ENCODE measurements around the gene MIB1.
"Not testable (repeated sequence)": the region's sequence is repeated elsewhere in the genome, so short reads cannot be mapped to it uniquely, and the experiment has no call there.

The MIB1 gene

GRCh38 chr18:21733011-21733410 lies 7.6 kb upstream of the MIB1 start:
- DNase-seq (ENCODE audit: low read depth) = no peak
- TF ChIP-seq CTCF (IDR thresholded peaks at IDR 0.05; ENCODE audit: insufficient read depth, low read depth, low read length, missing control alignments) = no peak
- H3K4me3 ChIP-seq (ENCODE audit: low read length) = no peak overlapping the region

- TF ChIP-seq CTCF (IDR thresholded peaks at IDR 0.05; ENCODE audit: insufficient read depth, low read depth, low read length, missing control alignments) = no peak
- peak; percentile 84 for DNase-seq (ENCODE audit: low read depth)
- no peak overlapping the region for H3K4me3 ChIP-seq (ENCODE audit: low read length)
Observed at GRCh38 chr18:21735452-21736015, 5.1 kb upstream of the MIB1 start.

GRCh38 chr18:21736926-21737325 lies 3.7 kb upstream of the MIB1 start:
- not testable (repeated sequence) for H3K4me3 ChIP-seq (ENCODE audit: low read length); DNase-seq (ENCODE audit: low read depth)

- no peak for DNase-seq (ENCODE audit: low read depth)
- peak overlapping the region; percentile 88 for H3K4me3 ChIP-seq (ENCODE audit: low read length)
- no peak for TF ChIP-seq CTCF (IDR thresholded peaks at IDR 0.05; ENCODE audit: insufficient read depth, low read depth, low read length, missing control alignments)
Observed at GRCh38 chr18:21739604-21740537, 721 bp upstream of the MIB1 start.

GRCh38 chr18:21741312-21741561 lies 645 bp downstream of the MIB1 start:
- no peak for TF ChIP-seq CTCF (IDR thresholded peaks at IDR 0.05; ENCODE audit: insufficient read depth, low read depth, low read length, missing control alignments)
- DNase-seq (ENCODE audit: low read depth) = no peak
- H3K4me3 ChIP-seq (ENCODE audit: low read length) = peak overlapping the region; percentile 88

- TF ChIP-seq CTCF (IDR thresholded peaks at IDR 0.05; ENCODE audit: insufficient read depth, low read depth, low read length, missing control alignments) = no peak
- peak; percentile 22 for DNase-seq (ENCODE audit: low read depth)
- peak overlapping the region; percentile 88 for H3K4me3 ChIP-seq (ENCODE audit: low read length)
Observed at GRCh38 chr18:21741562-21742314, 1.1 kb downstream of the MIB1 start.

GRCh38 chr18:21742315-21742687 lies 1.7 kb downstream of the MIB1 start:
- DNase-seq (ENCODE audit: low read depth) = peak; percentile 46
- H3K4me3 ChIP-seq (ENCODE audit: low read length) = peak overlapping the region; percentile 88
- no peak for TF ChIP-seq CTCF (IDR thresholded peaks at IDR 0.05; ENCODE audit: insufficient read depth, low read depth, low read length, missing control alignments)
